Upper lobe of right lung (tissue), 1 donor: Measurements from ENCODE around the gene LYZL4. TPM values are rescaled to one million over a fixed set of nuclear protein-coding genes. Genes with fewer than 3 reads are reported as not detected.

Source experiments
- ATAC-seq: fragments of 200-7000 bp; cut with Tn5 transposase; one replicate; pipeline ENCODE4 v1.9.1; 2020; ENCODE audit warnings: mild to moderate bottlenecking, moderate library complexity
- DNase-seq: peaks from one replicate; pipeline ENCODE4 v3.0.0-alpha.2; 2020
- H3K27ac ChIP-seq: fragments of 200-600 bp; one replicate; pipeline ENCODE4 v1.8.0; 2022
- H3K27me3 ChIP-seq: fragments of 200-600 bp; one replicate; pipeline ENCODE4 v1.8.0; 2022; ENCODE audit warnings: mild to moderate bottlenecking
- H3K36me3 ChIP-seq: fragments of 200-600 bp; one replicate; pipeline ENCODE4 v1.8.0; 2022
- H3K4me1 ChIP-seq: fragments of 200-600 bp; one replicate; pipeline ENCODE4 v1.8.0; 2022
- H3K4me3 ChIP-seq: fragments of 200-600 bp; one replicate; pipeline ENCODE4 v1.8.0; 2022; ENCODE audit warnings: mild to moderate bottlenecking
- H3K9me3 ChIP-seq: fragments of 200-600 bp; one replicate; pipeline ENCODE4 v1.8.0; 2022
- CTCF ChIP-seq: fragments of 200-600 bp; IDR thresholded peaks from one replicate; pipeline ENCODE4 v1.8.0; 2022; ENCODE audit warnings: antibody characterized with exemption
- intact Hi-C: fragments of 100-400 bp; cut with DNase I; formaldehyde crosslinking; loops from one replicate; pipeline ENCODE4 v1.11.0; 2022
- total RNA-seq: library from RNA; stranded (reverse); fragmentation: NEBNext Ultra II Directional; extraction: Animal tissue kit (Norgen Biotek cat#: 25700); gene quantifications from one replicate; pipeline ENCODE4 v1.2.1, GENCODE V29; 2021
- donor health status: DM: no; HTN: yes; CAD: no; lungs with severe emphysema.

Gene LYZL4
- total RNA-seq, 1 donor from 2014 or later = not detected

- no peak for DNase-seq
- H3K4me1 ChIP-seq = no peaks in the 10 kb centered on the region
- no peaks in the 10 kb centered on the region for H3K36me3 ChIP-seq
Measured at GRCh38 chr3:42411429-42411828, 1.0 kb upstream of the LYZL4 start.

GRCh38 chr3:42408156-42408555, 2.3 kb downstream of the LYZL4 start:
- Histone ChIP-seq H3K4me1 (no peaks in the 10 kb centered on the region), H3K36me3 (no peaks in the 10 kb centered on the region), H3K4me3 (no peak overlapping the region), H3K27ac (no peak overlapping the region), H3K9me3 (no peaks in the 10 kb centered on the region), H3K27me3 (no peaks in the 10 kb centered on the region)
- ATAC-seq (no peak), DNase-seq (no peak)
- intact Hi-C loops = no loop called here
- no peak for TF ChIP-seq CTCF

More at GRCh38 chr3:42411429-42411828, 1.0 kb upstream of the LYZL4 start:
- intact Hi-C loops = no loop called here
- Histone ChIP-seq H3K27me3 (no peaks in the 10 kb centered on the region), H3K27ac (no peak overlapping the region), H3K9me3 (no peaks in the 10 kb centered on the region), H3K4me3 (no peak overlapping the region)
- no peak for TF ChIP-seq CTCF
- no peak for ATAC-seq

GRCh38 chr3:42406727-42407450, 3.5 kb downstream of the LYZL4 start:
- ATAC-seq = no peak
- no peaks in the 10 kb centered on the region for H3K27me3 ChIP-seq
- no peak for DNase-seq
- intact Hi-C loops = no loop called here
- H3K27ac ChIP-seq = no peak overlapping the region
- H3K4me1 ChIP-seq = no peaks in the 10 kb centered on the region
- no peaks in the 10 kb centered on the region for H3K9me3 ChIP-seq
- no peak for TF ChIP-seq CTCF
- H3K36me3 ChIP-seq = no peaks in the 10 kb centered on the region
- no peak overlapping the region for H3K4me3 ChIP-seq

GRCh38 chr3:42405857-42406256, 4.6 kb downstream of the LYZL4 start:
- H3K27ac ChIP-seq = no peak overlapping the region
- no peaks in the 10 kb centered on the region for H3K9me3 ChIP-seq
- no peak for ATAC-seq
- H3K4me1 ChIP-seq = no peaks in the 10 kb centered on the region
- H3K36me3 ChIP-seq = no peaks in the 10 kb centered on the region
- no peak for TF ChIP-seq CTCF
- intact Hi-C loops = no loop called here
- H3K4me3 ChIP-seq = no peak overlapping the region
- DNase-seq = no peak
- H3K27me3 ChIP-seq = no peaks in the 10 kb centered on the region

GRCh38 chr3:42403737-42404136, 6.7 kb downstream of the LYZL4 start:
- ATAC-seq = no peak
- Histone ChIP-seq H3K4me1 (no peaks in the 10 kb centered on the region), H3K27ac (no peak overlapping the region), H3K9me3 (no peaks in the 10 kb centered on the region), H3K36me3 (no peaks in the 10 kb centered on the region), H3K27me3 (no peaks in the 10 kb centered on the region), H3K4me3 (no peak overlapping the region)
- TF ChIP-seq CTCF = no peak
- intact Hi-C loops = no loop called here
- DNase-seq = no peak
